SK-N-MC (cell line): Measurements from ENCODE around the gene DDIT4.

Experiments
- EZH2 ChIP-seq: fragments of 200-600 bp; sonication (generic); IDR thresholded peaks from one replicate; pipeline ENCODE4 v1.6.1; 2017; ENCODE audit warnings: antibody characterized with exemption
- FOXP2 ChIP-seq: optimal IDR thresholded peaks from 2 replicates; pipeline ENCODE3; 2011; ENCODE audit warnings: mild to moderate bottlenecking, moderate library complexity; ENCODE audit not compliant: insufficient read depth; ENCODE audit errors: extremely low read length, control extremely low read depth

GRCh38 chr10:72253578-72253977 lies 20.1 kb upstream of the DDIT4 start:
- TF ChIP-seq EZH2, result no peak
- no peak for TF ChIP-seq FOXP2
